ENCODE data around the gene AGPAT1. TPM values are rescaled to one million over a fixed set of nuclear protein-coding genes. Genes with fewer than 3 reads are reported as not detected.

Gene AGPAT1
- polyA plus RNA-seq, 3 donors = 9.9 to 34.4 (median 11.3) TPM

DNA sequence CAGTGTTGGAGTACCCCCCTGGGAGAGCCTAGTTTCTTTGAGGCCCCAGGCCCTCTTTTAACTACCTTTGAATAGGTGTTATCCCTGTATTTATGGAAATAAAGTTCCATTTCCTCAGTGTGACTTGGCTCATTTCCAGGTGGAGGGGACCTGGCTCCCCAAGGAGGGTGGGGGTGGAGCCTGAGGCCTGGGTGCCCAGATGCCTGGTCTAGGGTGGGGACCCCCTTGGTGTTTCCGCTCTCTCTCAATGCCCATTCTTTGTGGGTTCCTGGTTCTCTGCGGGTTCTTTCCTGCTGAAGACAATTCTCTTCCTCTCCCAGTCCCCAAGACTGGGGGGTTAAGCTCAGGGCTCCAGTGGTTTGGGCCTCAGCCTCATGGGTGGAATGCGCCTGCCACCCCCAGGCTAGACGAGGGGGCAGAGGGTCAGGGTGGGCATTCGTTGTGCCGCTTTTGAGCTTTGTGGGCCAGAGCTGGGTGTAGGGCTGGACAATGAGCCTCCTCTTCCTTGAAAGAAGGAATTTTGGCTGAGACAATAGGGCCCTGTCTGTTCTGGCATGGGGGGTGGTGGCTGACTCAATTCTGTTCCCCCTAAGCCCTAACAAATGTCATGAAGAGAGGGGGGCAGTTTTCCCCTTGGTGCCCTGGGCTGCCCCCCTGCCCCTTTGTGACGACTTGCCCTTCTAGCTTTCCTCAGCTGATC is 12.2 kb downstream of the AGPAT1 start:
- Mint-ChIP-seq H3K27me3 (ENCODE audit: low read depth in 3 of 3) (peaks cover 0 to 2% (median 1%) of the 10 kb centered on the region in 3 donors), H3K4me3 (no peak overlapping the region), H3K9me3 (no peaks in the 10 kb centered on the region), H3K36me3 (peaks cover 7 to 12% of the 10 kb centered on the region in 2 donors), H3K27ac (peak overlapping the region in 1 of 7 donors; percentile 63), H3K4me1 (no peaks in the 10 kb centered on the region)
- intact Hi-C loops (cut with micrococcal nuclease) = no loop called here
- Histone ChIP-seq H2AFZ (ENCODE audit: insufficient read depth, low read depth, low read length, poor library complexity, severe bottlenecking) (no peak overlapping the region), H3K9me3 (replicated peaks in 1 of 2; ENCODE audit: control insufficient read depth in 1 of 2, insufficient read depth in 1 of 2, low read length in 2 of 2) (no peaks in the 10 kb centered on the region), H3K27ac (ENCODE audit: low read depth in 1 of 2, low read length in 2 of 2) (no peak overlapping the region), H3K4me3 (replicated peaks in 1 of 3; ENCODE audit: low read depth in 2 of 3, low read length in 3 of 3) (no peak overlapping the region), H4K20me1 (ENCODE audit: insufficient read depth, low read length) (no peaks in the 10 kb centered on the region), H3K36me3 (replicated peaks in 1 of 2; ENCODE audit: control insufficient read depth in 1 of 2, insufficient read depth in 2 of 2, low read length in 2 of 2) (peaks cover 2 to 5% of the 10 kb centered on the region in 2 donors), H3K79me2 (ENCODE audit: insufficient read depth, low read length) (no peaks in the 10 kb centered on the region), H3K9ac (ENCODE audit: insufficient read depth, low read length, poor library complexity, severe bottlenecking) (no peak overlapping the region), H3K27me3 (ENCODE audit: control insufficient read depth in 2 of 2, insufficient read depth in 2 of 2, low read length in 2 of 2) (no peaks in the 10 kb centered on the region), H3K4me2 (replicated peaks; ENCODE audit: extremely low read depth, low read length, poor library complexity, severe bottlenecking) (no peak overlapping the region), H3K4me1 (ENCODE audit: control insufficient read depth in 1 of 2, insufficient read depth in 2 of 2, low read length in 2 of 2) (no peaks in the 10 kb centered on the region)
- no peak for DNase-seq
- 94% methylated on average over 4 of the region's 7 CpGs for WGBS (ENCODE audit: insufficient coverage)
- TF ChIP-seq, protein P1, sequence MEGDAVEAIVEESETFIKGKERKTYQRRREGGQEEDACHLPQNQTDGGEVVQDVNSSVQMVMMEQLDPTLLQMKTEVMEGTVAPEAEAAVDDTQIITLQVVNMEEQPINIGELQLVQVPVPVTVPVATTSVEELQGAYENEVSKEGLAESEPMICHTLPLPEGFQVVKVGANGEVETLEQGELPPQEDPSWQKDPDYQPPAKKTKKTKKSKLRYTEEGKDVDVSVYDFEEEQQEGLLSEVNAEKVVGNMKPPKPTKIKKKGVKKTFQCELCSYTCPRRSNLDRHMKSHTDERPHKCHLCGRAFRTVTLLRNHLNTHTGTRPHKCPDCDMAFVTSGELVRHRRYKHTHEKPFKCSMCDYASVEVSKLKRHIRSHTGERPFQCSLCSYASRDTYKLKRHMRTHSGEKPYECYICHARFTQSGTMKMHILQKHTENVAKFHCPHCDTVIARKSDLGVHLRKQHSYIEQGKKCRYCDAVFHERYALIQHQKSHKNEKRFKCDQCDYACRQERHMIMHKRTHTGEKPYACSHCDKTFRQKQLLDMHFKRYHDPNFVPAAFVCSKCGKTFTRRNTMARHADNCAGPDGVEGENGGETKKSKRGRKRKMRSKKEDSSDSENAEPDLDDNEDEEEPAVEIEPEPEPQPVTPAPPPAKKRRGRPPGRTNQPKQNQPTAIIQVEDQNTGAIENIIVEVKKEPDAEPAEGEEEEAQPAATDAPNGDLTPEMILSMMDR (IDR thresholded peaks at IDR 0.05) = no peak

DNA sequence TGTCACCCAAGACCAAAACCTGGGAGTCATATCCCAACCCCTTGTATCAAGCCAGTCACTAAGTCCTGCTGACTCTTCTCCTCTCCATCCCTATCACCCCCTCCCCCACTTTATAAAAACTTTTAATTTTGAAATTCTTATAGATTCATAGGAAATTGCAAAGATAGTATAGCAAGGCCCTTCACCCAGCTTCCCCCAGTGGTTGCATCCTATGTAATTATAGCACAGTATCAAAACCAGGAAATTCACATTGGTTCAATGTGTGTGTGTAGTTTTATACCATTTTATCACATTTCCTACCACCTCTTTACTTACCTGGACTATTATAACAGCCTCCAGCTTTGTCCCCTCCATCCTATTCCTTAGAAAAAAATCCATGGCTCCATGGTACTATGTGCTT is 17.8 kb downstream of the AGPAT1 start:
- Histone ChIP-seq H3K79me2 (ENCODE audit: insufficient read depth, low read length) (no peaks in the 10 kb centered on the region), H4K20me1 (ENCODE audit: insufficient read depth, low read length) (no peaks in the 10 kb centered on the region), H3K36me3 (replicated peaks in 1 of 2; ENCODE audit: control insufficient read depth in 1 of 2, insufficient read depth in 2 of 2, low read length in 2 of 2) (no peaks in the 10 kb centered on the region), H3K4me3 (replicated peaks in 1 of 3; ENCODE audit: low read depth in 2 of 3, low read length in 3 of 3) (no peak overlapping the region), H2AFZ (ENCODE audit: insufficient read depth, low read depth, low read length, poor library complexity, severe bottlenecking) (no peak overlapping the region), H3K27ac (ENCODE audit: low read depth in 1 of 2, low read length in 2 of 2) (no peak overlapping the region), H3K4me1 (ENCODE audit: control insufficient read depth in 1 of 2, insufficient read depth in 2 of 2, low read length in 2 of 2) (peaks cover 19 to 21% of the 10 kb centered on the region in 2 donors), H3K9ac (ENCODE audit: insufficient read depth, low read length, poor library complexity, severe bottlenecking) (no peak overlapping the region), H3K9me3 (replicated peaks in 1 of 2; ENCODE audit: control insufficient read depth in 1 of 2, insufficient read depth in 1 of 2, low read length in 2 of 2) (no peaks in the 10 kb centered on the region), H3K4me2 (replicated peaks; ENCODE audit: extremely low read depth, low read length, poor library complexity, severe bottlenecking) (no peak overlapping the region), H3K27me3 (ENCODE audit: control insufficient read depth in 2 of 2, insufficient read depth in 2 of 2, low read length in 2 of 2) (peaks cover 0 to 12% of the 10 kb centered on the region in 2 donors)
- no peak for DNase-seq
- Mint-ChIP-seq H3K9me3 (peaks cover 0 to 4% (median 0%) of the 10 kb centered on the region in 7 donors), H3K4me1 (peaks cover 20% of the 10 kb centered on the region), H3K27me3 (ENCODE audit: low read depth in 3 of 3) (peaks cover 11 to 22% (median 20%) of the 10 kb centered on the region in 3 donors), H3K4me3 (no peak overlapping the region), H3K27ac (no peak overlapping the region), H3K36me3 (peaks cover 0 to 7% of the 10 kb centered on the region in 2 donors)
- TF ChIP-seq, protein P1 (IDR thresholded peaks at IDR 0.05) = no peak
- intact Hi-C loops (cut with micrococcal nuclease) = no loop called here
